UCSD-AML1 (cell line): ENCODE measurements around the gene KCNMB2.

Source experiments
- DNase-seq: peaks from one replicate; lab custom pipeline; 2025; ENCODE audit not compliant: unreplicated experiment; lab: John Stamatoyannopoulos, UW

Gene KCNMB2

GRCh38 chr3:178686826-178687225 is 150.6 kb downstream of the KCNMB2 start:
- DNase-seq: no peak

- DNase-seq: no peak
These were observed 154.3 kb downstream of the KCNMB2 start for GRCh38 chr3:178690571-178690970.

- no peak for DNase-seq
These were observed 163.1 kb downstream of the KCNMB2 start for GRCh38 chr3:178699364-178699763.

- no peak for DNase-seq
These were observed 163.6 kb downstream of the KCNMB2 start for GRCh38 chr3:178699810-178700209.

GRCh38 chr3:178703268-178703975 is 167.2 kb downstream of the KCNMB2 start:
- no peak for DNase-seq

GRCh38 chr3:178705925-178706324 is 169.7 kb downstream of the KCNMB2 start:
- DNase-seq: no peak

GRCh38 chr3:178706411-178706810 is 170.2 kb downstream of the KCNMB2 start:
- no peak for DNase-seq

GRCh38 chr3:178707311-178708031 is 171.2 kb downstream of the KCNMB2 start:
- no peak for DNase-seq

- no peak for DNase-seq
These were observed 172.8 kb downstream of the KCNMB2 start for GRCh38 chr3:178709051-178709450.

GRCh38 chr3:178711753-178712152 is 175.5 kb downstream of the KCNMB2 start:
- no peak for DNase-seq

GRCh38 chr3:178712247-178712646 is 176.0 kb downstream of the KCNMB2 start:
- DNase-seq: no peak

- no peak for DNase-seq
These were observed 178.9 kb downstream of the KCNMB2 start for GRCh38 chr3:178714925-178715832.

GRCh38 chr3:178718995-178719635 is 182.9 kb downstream of the KCNMB2 start:
- no peak for DNase-seq

GRCh38 chr3:178732824-178733223 is 196.6 kb downstream of the KCNMB2 start:
- no peak for DNase-seq

- no peak for DNase-seq
These were observed 198.9 kb downstream of the KCNMB2 start for GRCh38 chr3:178735032-178735674.

GRCh38 chr3:178736300-178736699 is 200.1 kb downstream of the KCNMB2 start:
- DNase-seq: no peak

GRCh38 chr3:178739720-178740119 is 203.5 kb downstream of the KCNMB2 start:
- DNase-seq: no peak

- no peak for DNase-seq
These were observed 204.8 kb downstream of the KCNMB2 start for GRCh38 chr3:178741020-178741419.

- no peak for DNase-seq
These were observed 207.1 kb downstream of the KCNMB2 start for GRCh38 chr3:178743297-178743696.

GRCh38 chr3:178745861-178746655 is 209.8 kb downstream of the KCNMB2 start:
- peak; percentile 9 for DNase-seq
